Measurements from ENCODE around the gene ZSCAN25. TPM values are rescaled to one million over a fixed set of nuclear protein-coding genes. Genes with fewer than 3 reads are reported as not detected.
"Not testable (repeated sequence)": the region's sequence is repeated elsewhere in the genome, so short reads cannot be mapped to it uniquely, and the experiment has no call there.

ZSCAN25 gene
- 6.8 TPM for polyA plus RNA-seq (2013, experiment 1 of 2; ENCODE audit: insufficient read length)
- 4.8 TPM for polyA plus RNA-seq (2013, experiment 2 of 2; ENCODE audit: insufficient read length)

GRCh38 chr7:99616359-99617191, at the start of gene ZSCAN25:
TSS of gene ZSCAN25 (plus strand) at chr7:99616946. CDS start at chr7:99619607, 2,661 bp downstream.
- peak; percentile 92 for DNase-seq

DNA sequence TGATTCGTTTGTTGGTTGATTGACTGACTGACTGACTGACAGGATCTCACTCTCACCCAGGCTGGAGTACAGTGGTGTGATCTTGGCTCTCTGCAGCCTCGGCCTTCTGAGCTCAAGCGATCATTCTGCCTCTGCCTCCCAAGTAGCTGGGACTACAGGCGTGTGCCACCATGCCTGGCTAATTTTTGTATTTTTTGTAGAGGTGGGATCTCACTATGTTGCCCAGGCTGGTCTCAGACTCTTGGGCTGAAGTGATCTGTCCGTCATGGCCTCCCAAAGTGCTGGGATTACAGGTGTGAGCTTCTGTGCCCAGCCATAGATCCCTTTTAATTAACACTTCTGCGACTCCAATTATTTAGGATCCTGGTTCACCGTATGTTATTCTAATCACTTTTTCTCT, 48.0 kb upstream of the ZSCAN25 start:
- DNase-seq, result not testable (repeated sequence)

GRCh38 chr7:99571768-99572167, 45.0 kb upstream of the ZSCAN25 start:
- no peak for DNase-seq

DNA sequence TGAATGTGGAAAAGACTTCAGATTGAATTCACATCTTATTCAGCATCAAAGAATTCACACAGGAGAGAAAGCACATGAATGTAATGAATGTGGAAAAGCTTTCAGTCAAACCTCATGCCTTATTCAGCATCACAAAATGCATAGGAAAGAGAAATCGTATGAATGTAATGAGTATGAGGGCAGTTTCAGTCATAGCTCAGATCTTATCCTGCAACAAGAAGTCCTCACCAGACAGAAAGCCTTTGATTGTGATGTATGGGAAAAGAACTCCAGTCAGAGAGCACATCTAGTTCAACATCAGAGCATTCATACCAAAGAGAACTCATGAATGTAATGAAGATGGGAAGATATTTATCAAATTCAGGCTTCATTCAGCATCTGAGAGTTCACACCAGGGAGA, 43.5 kb upstream of the ZSCAN25 start:
- no peak for DNase-seq

- DNase-seq, result no peak
Observed at GRCh38 chr7:99576251-99576650, 40.5 kb upstream of the ZSCAN25 start.

DNA sequence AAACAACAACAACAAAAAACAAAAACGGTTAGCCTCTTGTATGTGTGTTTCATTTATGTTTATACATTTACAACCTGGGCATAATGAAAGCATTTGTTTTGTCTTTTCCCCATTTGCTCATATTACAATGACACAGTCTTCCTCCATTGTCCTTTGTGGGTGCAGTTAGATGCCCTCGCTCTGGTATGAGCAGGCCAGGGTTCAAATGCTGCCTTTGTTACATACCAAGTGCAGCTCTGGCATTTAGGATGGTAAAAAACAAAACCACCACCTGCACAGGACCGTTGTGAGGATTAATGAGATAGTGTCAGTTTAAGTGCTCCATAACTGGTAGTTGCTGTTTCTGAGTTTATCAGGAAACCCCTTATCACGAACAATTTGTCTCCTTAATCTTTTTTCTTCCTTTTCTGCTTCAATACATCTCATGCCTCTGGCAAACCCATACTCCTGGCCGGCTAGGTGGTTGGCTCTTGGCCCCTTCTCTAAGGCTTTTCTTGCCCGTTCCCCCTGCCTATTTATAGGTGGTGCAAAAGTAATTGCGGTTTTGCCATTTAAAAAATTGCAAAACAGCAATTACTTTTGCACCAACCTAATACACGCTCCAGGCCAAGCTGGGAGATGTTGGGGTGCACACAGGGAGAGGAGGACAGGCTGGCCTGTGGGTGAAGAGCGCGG, 37.3 kb upstream of the ZSCAN25 start:
- DNase-seq, result no peak

DNA sequence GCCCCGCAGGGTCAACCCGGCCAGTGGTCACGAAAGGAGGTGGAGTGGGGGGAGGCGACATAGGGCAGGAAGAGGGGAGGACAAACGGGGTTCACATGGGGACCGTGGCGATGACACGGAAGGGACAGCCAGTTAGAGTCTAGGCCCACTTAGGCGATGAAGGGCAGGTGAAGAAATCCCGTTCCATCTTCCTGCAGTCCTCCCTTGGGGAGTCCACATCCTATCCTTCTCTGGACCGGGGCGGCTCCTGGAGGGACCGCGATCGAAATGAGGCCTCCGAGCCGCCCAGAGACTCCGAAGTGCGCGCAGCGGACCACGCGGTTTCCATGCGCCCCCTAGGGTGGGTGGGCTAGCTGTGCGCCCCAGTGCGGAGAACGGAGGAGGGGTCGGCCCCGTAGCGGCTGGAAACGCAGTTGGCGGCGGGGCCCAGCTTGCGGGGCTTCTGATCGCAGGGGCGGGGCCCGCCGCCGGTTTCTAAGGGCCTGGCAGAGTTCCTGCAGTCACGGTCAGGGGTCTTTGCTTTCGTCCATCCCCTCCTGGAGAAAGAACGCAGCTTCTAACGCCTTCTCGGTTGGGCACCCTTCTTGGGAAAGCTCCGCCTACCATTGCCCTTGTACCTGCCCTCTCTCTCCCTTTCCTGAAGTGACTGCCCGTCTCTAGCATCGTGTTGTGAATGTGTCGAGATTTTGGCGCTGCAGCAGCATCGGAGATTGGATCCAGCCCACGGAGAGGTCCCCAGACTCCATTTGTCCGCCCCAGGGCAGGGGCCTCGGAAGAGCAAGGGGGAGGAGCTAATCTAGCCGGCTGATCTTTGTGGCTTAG, 36.6 kb upstream of the ZSCAN25 start:
- peak; percentile 49 for DNase-seq

- not testable (repeated sequence) for DNase-seq
Observed at GRCh38 chr7:99580778-99581332, 35.9 kb upstream of the ZSCAN25 start.

GRCh38 chr7:99588868-99589267, 27.9 kb upstream of the ZSCAN25 start:
- DNase-seq, result no peak

DNA sequence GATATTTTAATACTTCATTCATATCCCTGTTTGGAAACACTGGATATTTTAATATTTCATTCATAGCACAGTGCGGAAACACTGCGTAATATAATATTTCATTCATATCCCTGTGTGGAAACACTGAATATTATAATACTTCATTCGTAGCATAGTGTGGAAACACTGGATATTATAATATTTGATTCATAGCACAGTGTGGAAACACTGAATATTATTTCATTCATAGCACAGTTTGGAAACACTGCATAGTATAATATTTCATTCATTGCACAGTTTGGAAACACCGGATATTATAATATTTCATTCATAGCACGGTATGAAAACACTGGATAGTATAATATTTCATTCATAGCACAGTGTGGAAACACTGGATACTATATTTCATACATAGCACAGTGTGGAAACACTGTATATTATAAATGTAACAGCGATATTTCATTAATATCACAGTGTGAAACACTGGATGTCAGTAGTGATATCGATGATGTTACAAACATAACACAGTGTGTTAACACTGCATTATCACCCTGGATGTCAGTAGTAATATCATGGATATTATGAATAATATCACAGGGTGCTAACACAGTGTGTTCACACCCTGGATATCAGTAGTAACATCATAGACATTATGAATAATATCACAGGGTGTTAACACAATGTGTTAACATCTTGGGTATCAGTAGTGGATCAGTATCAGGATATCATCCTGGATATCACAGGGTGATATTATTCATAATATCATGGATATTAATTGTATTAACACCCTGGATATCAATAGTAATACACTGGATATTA, 21.6 kb upstream of the ZSCAN25 start:
- no peak for DNase-seq

- no peak for DNase-seq
Observed at GRCh38 chr7:99596408-99596955, 20.3 kb upstream of the ZSCAN25 start.

GRCh38 chr7:99597762-99598501, 18.8 kb upstream of the ZSCAN25 start, which contains the start of gene TMEM225B:
TSS of gene TMEM225B (plus strand) at chr7:99598267. CDS start at chr7:99604389, 6,122 bp downstream.
- DNase-seq, result no peak

- no peak for DNase-seq
Observed at GRCh38 chr7:99599836-99600235, 16.9 kb upstream of the ZSCAN25 start.

GRCh38 chr7:99601656-99602310, 15.0 kb upstream of the ZSCAN25 start:
- DNase-seq, result no peak

- DNase-seq, result no peak
Observed at GRCh38 chr7:99605527-99605926, 11.2 kb upstream of the ZSCAN25 start.

- no peak for DNase-seq
Observed at GRCh38 chr7:99606531-99606930, 10.2 kb upstream of the ZSCAN25 start.

DNA sequence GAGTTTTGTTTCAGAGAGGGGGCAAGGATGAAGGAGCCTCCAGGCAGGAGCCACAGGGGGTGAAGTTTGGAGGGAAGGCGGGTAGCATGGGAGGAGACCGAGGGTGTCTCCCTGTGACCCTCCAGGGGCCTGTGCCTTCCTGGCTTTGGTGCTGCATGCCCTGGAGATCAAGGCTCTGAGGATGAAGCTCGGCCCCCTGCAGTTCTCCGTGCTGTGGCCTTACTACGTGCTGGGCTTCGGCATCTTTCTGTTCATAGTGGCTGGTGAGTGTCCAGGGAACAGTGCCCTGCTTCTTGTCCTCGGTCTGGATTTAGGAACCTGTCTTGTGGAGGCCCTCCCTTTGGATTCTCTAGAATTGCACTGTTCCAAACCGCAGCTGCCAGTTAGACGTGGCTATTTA, 9.2 kb upstream of the ZSCAN25 start:
- DNase-seq, result no peak

GRCh38 chr7:99614495-99614894, 2.3 kb upstream of the ZSCAN25 start:
- DNase-seq, result no peak

DNA sequence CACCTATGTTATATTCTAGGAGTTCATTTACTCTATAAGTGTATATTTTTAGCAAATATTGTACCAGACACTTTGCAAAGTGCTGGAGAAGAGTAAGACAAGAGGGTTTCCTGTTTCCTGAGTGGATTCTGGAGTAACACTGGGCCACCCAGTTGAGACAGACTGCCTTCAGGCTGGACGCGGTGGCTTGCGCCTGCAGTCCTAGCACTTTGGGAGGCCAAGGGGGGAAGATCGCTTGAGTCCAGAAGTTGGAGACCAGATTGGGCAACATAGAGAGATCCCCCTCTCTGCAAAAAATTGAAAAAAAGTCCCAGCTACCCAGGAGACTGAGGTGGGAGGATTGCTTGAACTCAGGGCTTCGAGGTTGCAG, 772 bp upstream of the ZSCAN25 start:
- DNase-seq, result no peak

- DNase-seq, result no peak
Observed at GRCh38 chr7:99617192-99617781, 541 bp downstream of the ZSCAN25 start.
